H1 (cell line): ENCODE data around the gene CACNA2D1. TPM values are rescaled to one million over a fixed set of nuclear protein-coding genes. Genes with fewer than 3 reads are reported as not detected.

Source experiments
- CTCF ChIA-PET: fragments of 300-600 bp; sonication (Branson Sonifier 250); formaldehyde crosslinking; loops from one replicate; lab custom pipeline; 2021; ENCODE audit not compliant: partially characterized antibody; lab: Charles Lee
- POLR2A ChIA-PET: fragments of 300-600 bp; sonication (Branson Sonifier 250); formaldehyde crosslinking; loops from one replicate; lab custom pipeline; 2021; ENCODE audit warnings: inconsistent platforms; ENCODE audit not compliant: partially characterized antibody; lab: Charles Lee
- DNase-seq, 2 experiments: peaks; one replicate each; pipeline versions ENCODE4 v3.0.0 to v3.0.0-alpha.2; 2010 to 2022; ENCODE audit warnings: low spot score in 2 of 2, low read depth in 1 of 2, mixed read lengths in 1 of 2
- FAIRE-seq: peaks from 2 replicates; lab custom pipeline; 2011; peaks lifted over from hg19 to GRCh38; lab: Jason Lieb, UNC
- H2AFZ ChIP-seq: 2 replicates; pipeline ENCODE4 v1.8.1; 2012; ENCODE audit warnings: low read length, inconsistent platforms
- H2AK5ac ChIP-seq: 2 replicates; pipeline ENCODE4 v1.6.1; 2013; ENCODE audit warnings: low read depth, low read length
- H2BK120ac ChIP-seq: replicated peaks from 2 replicates; pipeline ENCODE3; 2013; ENCODE audit warnings: low read depth, low read length, inconsistent platforms
- H2BK12ac ChIP-seq: 2 replicates; pipeline ENCODE4 v1.6.1; 2013; ENCODE audit warnings: low read depth, low read length
- H2BK15ac ChIP-seq: 2 replicates; pipeline ENCODE4 v1.6.1; 2013; ENCODE audit warnings: low read length
- H2BK20ac ChIP-seq: 2 replicates; pipeline ENCODE4 v1.6.1; 2013; ENCODE audit warnings: low read length
- H2BK5ac ChIP-seq: 2 replicates; pipeline ENCODE4 v1.6.1; 2013; ENCODE audit warnings: low read depth, low read length
- H3K14ac ChIP-seq: 2 replicates; pipeline ENCODE4 v1.6.1; 2013; ENCODE audit warnings: inconsistent platforms; ENCODE audit not compliant: insufficient read length
- H3K18ac ChIP-seq: 2 replicates; pipeline ENCODE4 v1.6.1; 2013; ENCODE audit warnings: low read length; ENCODE audit errors: extremely low read depth
- H3K23ac ChIP-seq: 2 replicates; pipeline ENCODE4 v1.6.1; 2013; ENCODE audit warnings: inconsistent platforms; ENCODE audit not compliant: insufficient read length
- H3K23me2 ChIP-seq: 2 replicates; pipeline ENCODE4 v1.6.1; 2013; ENCODE audit warnings: low read depth, low read length
- H3K27ac ChIP-seq: 2 replicates; pipeline ENCODE4 v1.6.1; 2011; ENCODE audit warnings: low read depth, low read length, inconsistent platforms
- H3K27me3 ChIP-seq, 4 experiments: replicated peaks in 1 of 4; 1 replicate in 1 of 4; 2 replicates in 3 of 4; pipeline versions ENCODE4 v1.6.1 to v1.8.1; 2011 to 2013; ENCODE audit warnings: low read length in 3 of 4, mild to moderate bottlenecking in 3 of 4, inconsistent platforms in 2 of 4, mixed read lengths in 2 of 4, moderate library complexity in 1 of 4; ENCODE audit not compliant: control insufficient read depth in 3 of 4, insufficient read depth in 3 of 4; ENCODE audit errors: extremely low read depth in 1 of 4
- H3K36me3 ChIP-seq, 4 experiments: 2 replicates each; pipeline versions ENCODE4 v1.6.1 to v1.8.1; 2011 to 2013; ENCODE audit warnings: mild to moderate bottlenecking in 4 of 4, low read length in 3 of 4, moderate library complexity in 2 of 4, control low read depth in 1 of 4, inconsistent platforms in 1 of 4; ENCODE audit not compliant: insufficient read depth in 4 of 4, control insufficient read depth in 2 of 4
- H3K4ac ChIP-seq: replicated peaks from 2 replicates; pipeline ENCODE3; 2013; ENCODE audit warnings: low read length, low read depth, mixed read lengths, inconsistent platforms; ENCODE audit not compliant: insufficient read length
- H3K4me1 ChIP-seq, 4 experiments: replicated peaks in 1 of 4; 1 replicate in 1 of 4; 2 replicates in 3 of 4; pipeline versions ENCODE4 v1.6.1 to v1.8.1; 2011 to 2013; ENCODE audit warnings: low read length in 3 of 4, inconsistent platforms in 2 of 4, mixed read lengths in 1 of 4; ENCODE audit not compliant: insufficient read depth in 4 of 4, control insufficient read depth in 3 of 4
- H3K4me2 ChIP-seq, 2 experiments: 2 replicates each; pipeline versions ENCODE4 v1.6.1 to v1.8.1; 2011 to 2013; ENCODE audit warnings: low read depth in 2 of 2, low read length in 2 of 2, control low read depth in 1 of 2, inconsistent platforms in 1 of 2, mild to moderate bottlenecking in 1 of 2; ENCODE audit not compliant: insufficient read depth in 1 of 2
- H3K4me3 ChIP-seq, 4 experiments: fragments of 200-600, 300-600 bp in 1 of 4; sonication (generic), shearing (Covaris generic), sonication (Bioruptor Twin) in 1 of 4; 2 replicates each; pipeline versions ENCODE4 v1.5.1 to v1.8.1; 2011 to 2016; ENCODE audit warnings: low read length in 4 of 4, low read depth in 3 of 4, control low read depth in 2 of 4, inconsistent platforms in 2 of 4, mild to moderate bottlenecking in 2 of 4, mixed read lengths in 1 of 4, moderate library complexity in 1 of 4; ENCODE audit not compliant: insufficient read depth in 2 of 4; ENCODE audit errors: extremely low read depth in 1 of 4
- H3K56ac ChIP-seq: replicated peaks from 2 replicates; pipeline ENCODE3; 2013; ENCODE audit warnings: low read depth, mild to moderate bottlenecking, mixed read lengths, low read length, inconsistent platforms; ENCODE audit not compliant: insufficient read length
- H3K79me1 ChIP-seq: 2 replicates; pipeline ENCODE4 v1.6.1; 2013; ENCODE audit warnings: low read depth, low read length, control low read depth
- H3K79me2 ChIP-seq, 2 experiments: 2 replicates each; pipeline versions ENCODE4 v1.6.1 to v1.8.1; 2012 to 2013; ENCODE audit warnings: low read length in 2 of 2, mild to moderate bottlenecking in 2 of 2, inconsistent platforms in 1 of 2; ENCODE audit not compliant: insufficient read depth in 2 of 2, control insufficient read depth in 1 of 2
- H3K9ac ChIP-seq, 4 experiments: replicated peaks in 1 of 4; 1 replicate in 1 of 4; 2 replicates in 3 of 4; pipeline versions ENCODE4 v1.6.1 to v1.8.1; 2011 to 2013; ENCODE audit warnings: low read depth in 3 of 4, low read length in 3 of 4, control low read depth in 2 of 4, mild to moderate bottlenecking in 2 of 4, moderate library complexity in 2 of 4, inconsistent platforms in 1 of 4; ENCODE audit errors: extremely low read depth in 1 of 4
- H3K9me3 ChIP-seq, 2 experiments: 2 replicates each; pipeline versions ENCODE4 v1.6.1 to v1.8.1; 2012 to 2013; ENCODE audit warnings: mild to moderate bottlenecking in 2 of 2, moderate library complexity in 2 of 2, control low read depth in 1 of 2, inconsistent platforms in 1 of 2, low read depth in 1 of 2, low read length in 1 of 2, mixed read lengths in 1 of 2; ENCODE audit not compliant: insufficient read depth in 2 of 2
- H4K20me1 ChIP-seq, 2 experiments: replicated peaks in 1 of 2; 2 replicates each; pipeline versions ENCODE3 to v1.8.1; 2011 to 2013; ENCODE audit warnings: inconsistent platforms in 2 of 2, low read length in 2 of 2, mild to moderate bottlenecking in 1 of 2; ENCODE audit not compliant: insufficient read depth in 2 of 2, control insufficient read depth in 1 of 2
- H4K5ac ChIP-seq: 2 replicates; pipeline ENCODE4 v1.6.1; 2013; ENCODE audit warnings: low read length, low read depth, mixed read lengths, inconsistent platforms; ENCODE audit not compliant: insufficient read length
- H4K8ac ChIP-seq: 2 replicates; pipeline ENCODE4 v1.8.0; 2013; ENCODE audit warnings: mild to moderate bottlenecking, moderate library complexity, low read length, inconsistent platforms; ENCODE audit not compliant: insufficient read depth; ENCODE audit errors: extremely low read depth
- H4K91ac ChIP-seq: replicated peaks from 2 replicates; pipeline ENCODE3; 2013; ENCODE audit warnings: low read length, mixed read lengths, inconsistent platforms; ENCODE audit not compliant: insufficient read length
- ATF2 ChIP-seq: IDR thresholded peaks from 2 replicates; pipeline ENCODE4 v1.6.1; 2012; ENCODE audit warnings: low read length, inconsistent platforms
- BCL11A ChIP-seq, 2 experiments: IDR thresholded peaks; one replicate each; pipeline ENCODE4 v1.6.1; 2011; ENCODE audit warnings: low read depth in 2 of 2, low read length in 2 of 2, mild to moderate bottlenecking in 2 of 2
- E2F6 ChIP-seq: IDR thresholded peaks from 2 replicates; pipeline ENCODE4 v1.6.1; 2012; ENCODE audit warnings: inconsistent platforms
- EGR1 ChIP-seq: IDR thresholded peaks from 2 replicates; pipeline ENCODE4 v1.6.1; 2011; ENCODE audit warnings: low read depth, low read length, borderline replicate concordance
- KDM5A ChIP-seq: fragments of 200-600 bp; IDR thresholded peaks from 2 replicates; pipeline ENCODE4 v1.7.1; 2012; ENCODE audit warnings: mild to moderate bottlenecking, low read length, inconsistent platforms, mixed read lengths
- RNF2 ChIP-seq: fragments of 200-900, 300-1000 bp; sonication (generic); IDR thresholded peaks from 2 replicates; pipeline ENCODE4 v1.7.1; 2016; ENCODE audit warnings: borderline replicate concordance, low read depth, mild to moderate bottlenecking, antibody characterized with exemption, low read length; ENCODE audit not compliant: poor library complexity, severe bottlenecking; ENCODE audit errors: missing control alignments
- SP2 ChIP-seq: IDR thresholded peaks from 2 replicates; pipeline ENCODE4 v1.6.1; 2012; ENCODE audit warnings: mild to moderate bottlenecking, low read length, inconsistent platforms
- WGBS, 2 experiments: shearing (Covaris generic) in 1 of 2; methylation state at CpG; one replicate each; pipeline versions ENCODE4 v1.1.6 to v1.1.7; 2013 to 2015; ENCODE audit warnings: low lambda C conversion rate in 2 of 2, mixed read lengths in 2 of 2, inconsistent platforms in 1 of 2, low coverage in 1 of 2, missing lambda C conversion rate in 1 of 2; ENCODE audit not compliant: insufficient replicate concordance in 2 of 2, insufficient coverage in 1 of 2, insufficient read length in 1 of 2; ENCODE audit errors: extremely low coverage in 1 of 2, missing lambda C conversion rate in 1 of 2; 5-methylcytosine and 5-hydroxymethylcytosine counted together
- polyA plus RNA-seq, 7 experiments: library from polyadenylated mRNA; depleted of rRNA in 3 of 7; stranded (reverse) in 5 of 7; unstranded in 2 of 7; fragments of >200 nt in 5 of 7; fragments of 200-250 nt in 2 of 7; gene quantifications; 1 replicate in 5 of 7; 2 replicates in 1 of 7; 4 replicates in 1 of 7; pipeline versions ENCODE4 v1.2.1 to v1.2.3, GENCODE V29; 2011 to 2013; ENCODE audit warnings: missing spikeins in 2 of 7, mixed read lengths in 2 of 7
- total RNA-seq: library from RNA; stranded (reverse); fragmentation: NEBNext Ultra II Directional; extraction: Animal tissue kit (Norgen Biotek cat#: 25700); gene quantifications from 2 replicates; pipeline ENCODE4 v1.2.1, GENCODE V29; 2021

The CACNA2D1 gene
- total and polyA plus RNA-seq, 2 of the 8 experiments (the other 6 are each of a cell fraction or from before 2014, with no cell fraction given) = 4.3 to 27.3 TPM

- H2BK15ac ChIP-seq = no peak overlapping the region
- no peak overlapping the region for H3K4me2 ChIP-seq
- no peak overlapping the region for H3K4ac ChIP-seq
- no peak overlapping the region for H3K23ac ChIP-seq
- no peak overlapping the region for H2BK5ac ChIP-seq
- 79% methylated on average over 3 of the region's 3 CpGs; no CpG with 5 or more reads in 1 of the 2 experiments for WGBS, 2 experiments
- no peak overlapping the region for H2BK120ac ChIP-seq
- FAIRE-seq = no peak
- no peak overlapping the region for H3K56ac ChIP-seq
- H3K9me3 ChIP-seq = no peaks in the 10 kb centered on the region
- ChIA-PET CTCF (no interaction called here), POLR2A (no interaction called here)
- no peaks in the 10 kb centered on the region for H3K36me3 ChIP-seq
- H2AK5ac ChIP-seq = no peak overlapping the region
- no peak overlapping the region for H4K91ac ChIP-seq
- no peak overlapping the region for H3K9ac ChIP-seq
- DNase-seq = no peak
- no peak overlapping the region for H3K18ac ChIP-seq
- no peak overlapping the region for H4K5ac ChIP-seq
- no peak overlapping the region for H3K27ac ChIP-seq
- H2BK12ac ChIP-seq = no peak overlapping the region
- H4K8ac ChIP-seq = no peak overlapping the region
- no peak overlapping the region for H3K4me3 ChIP-seq
- H2BK20ac ChIP-seq = no peak overlapping the region
- no peaks in the 10 kb centered on the region for H3K79me1 ChIP-seq
- H3K14ac ChIP-seq = no peak overlapping the region
- no peaks in the 10 kb centered on the region for H3K27me3 ChIP-seq
- peaks cover 0 to 2% of the 10 kb centered on the region in 2 experiments for H4K20me1 ChIP-seq
- no peaks in the 10 kb centered on the region for H3K79me2 ChIP-seq
- no peaks in the 10 kb centered on the region for H3K23me2 ChIP-seq
- peaks cover 0 to 5% (median 3%) of the 10 kb centered on the region in 4 experiments; a peak in 3 of 7 replicates for H3K4me1 ChIP-seq
- no peak overlapping the region for H2AFZ ChIP-seq
- no peak for TF ChIP-seq BCL11A (IDR thresholded peaks at IDR 0.05; ENCODE audit: low read depth in 2 of 2, low read length in 2 of 2)
- no peak for TF ChIP-seq EGR1
- no peak for TF ChIP-seq SP2
- no peak for TF ChIP-seq E2F6
- TF ChIP-seq RNF2 = no peak
- TF ChIP-seq KDM5A = no peak
- TF ChIP-seq ATF2 = no peak
Observed at GRCh38 chr7:82226191-82226590, 217.4 kb downstream of the CACNA2D1 start.
